ENCODE results near the gene TMPRSS11F. TPM values are rescaled to one million over a fixed set of nuclear protein-coding genes. Genes with fewer than 3 reads are reported as not detected.

TMPRSS11F gene
- total RNA-seq, 2 donors from 2014 or later: not detected

DNA sequence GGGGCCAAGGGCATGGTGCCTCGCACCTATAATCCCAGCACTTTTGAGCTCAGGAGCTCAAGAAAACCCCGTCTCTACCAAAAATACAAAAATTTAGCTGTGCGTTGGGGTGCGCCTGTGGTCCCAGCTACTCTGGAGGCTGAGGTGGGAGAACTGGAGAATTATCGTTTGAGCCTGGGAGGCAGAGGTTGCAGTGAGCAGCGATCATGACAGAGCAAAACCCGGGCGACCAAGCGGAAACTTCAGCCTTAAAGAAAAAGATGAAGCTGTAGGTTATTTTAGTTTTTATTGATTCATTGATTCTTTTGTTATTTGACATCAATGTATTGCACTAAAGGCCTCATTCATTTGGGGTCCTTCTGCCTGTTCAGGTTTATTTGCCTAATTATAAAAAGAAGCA, 5.4 kb downstream of the TMPRSS11F start:
- Mint-ChIP-seq H3K4me3 (no peak overlapping the region), H3K9me3 (no peaks in the 10 kb centered on the region), H3K36me3 (ENCODE audit: low read depth) (no peaks in the 10 kb centered on the region), H3K4me1 (peaks cover 10% of the 10 kb centered on the region), H3K27ac (no peak overlapping the region), H3K27me3 (ENCODE audit: insufficient read depth) (no peaks in the 10 kb centered on the region)
- Histone ChIP-seq H3K4me1 (ENCODE audit: control insufficient read depth, insufficient read depth, low read length) (no peaks in the 10 kb centered on the region), H3K9ac (ENCODE audit: extremely low read depth, low read length, poor library complexity, severe bottlenecking) (no peak overlapping the region), H3K9me3 (ENCODE audit: control insufficient read depth, low read length) (no peaks in the 10 kb centered on the region), H3K27ac (ENCODE audit: low read depth, low read length) (no peak overlapping the region), H3K4me3 (ENCODE audit: low read length) (no peak overlapping the region), H3K36me3 (ENCODE audit: control insufficient read depth, insufficient read depth, low read length) (no peaks in the 10 kb centered on the region), H3K27me3 (ENCODE audit: control insufficient read depth, insufficient read depth, low read length, poor library complexity, severe bottlenecking) (no peaks in the 10 kb centered on the region)
- DNase-seq: no peak
- 92 to 96% methylated on average over 9 of the region's 9 CpGs for WGBS, 2 experiments (ENCODE audit: insufficient coverage in 1 of 2, insufficient read length in 1 of 2)
- TF ChIP-seq, protein P1, sequence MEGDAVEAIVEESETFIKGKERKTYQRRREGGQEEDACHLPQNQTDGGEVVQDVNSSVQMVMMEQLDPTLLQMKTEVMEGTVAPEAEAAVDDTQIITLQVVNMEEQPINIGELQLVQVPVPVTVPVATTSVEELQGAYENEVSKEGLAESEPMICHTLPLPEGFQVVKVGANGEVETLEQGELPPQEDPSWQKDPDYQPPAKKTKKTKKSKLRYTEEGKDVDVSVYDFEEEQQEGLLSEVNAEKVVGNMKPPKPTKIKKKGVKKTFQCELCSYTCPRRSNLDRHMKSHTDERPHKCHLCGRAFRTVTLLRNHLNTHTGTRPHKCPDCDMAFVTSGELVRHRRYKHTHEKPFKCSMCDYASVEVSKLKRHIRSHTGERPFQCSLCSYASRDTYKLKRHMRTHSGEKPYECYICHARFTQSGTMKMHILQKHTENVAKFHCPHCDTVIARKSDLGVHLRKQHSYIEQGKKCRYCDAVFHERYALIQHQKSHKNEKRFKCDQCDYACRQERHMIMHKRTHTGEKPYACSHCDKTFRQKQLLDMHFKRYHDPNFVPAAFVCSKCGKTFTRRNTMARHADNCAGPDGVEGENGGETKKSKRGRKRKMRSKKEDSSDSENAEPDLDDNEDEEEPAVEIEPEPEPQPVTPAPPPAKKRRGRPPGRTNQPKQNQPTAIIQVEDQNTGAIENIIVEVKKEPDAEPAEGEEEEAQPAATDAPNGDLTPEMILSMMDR (conservative IDR thresholded peaks at IDR 0.05): no peak

DNA sequence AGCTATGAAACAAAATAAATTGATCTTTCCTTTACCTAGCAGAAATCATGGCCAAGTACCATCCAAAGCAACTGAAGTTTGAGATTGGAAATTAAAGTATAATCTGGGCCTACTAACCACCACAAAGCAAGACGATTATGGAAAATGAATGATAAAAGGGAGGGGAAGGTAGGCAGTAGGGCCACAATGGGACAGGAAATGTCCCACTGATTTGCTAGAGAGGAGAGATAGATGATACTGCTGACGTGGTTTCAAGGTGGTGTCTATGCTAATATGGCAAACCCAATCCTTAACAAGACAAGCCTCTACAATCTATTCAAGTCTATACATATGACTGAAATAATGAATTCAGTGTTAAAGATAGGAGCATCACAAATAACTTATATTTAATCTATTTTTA, 6.1 kb downstream of the TMPRSS11F start:
- Histone ChIP-seq H3K4me3 (ENCODE audit: low read length) (no peak overlapping the region), H3K36me3 (ENCODE audit: control insufficient read depth, insufficient read depth, low read length) (no peaks in the 10 kb centered on the region), H3K9me3 (ENCODE audit: control insufficient read depth, low read length) (no peaks in the 10 kb centered on the region), H3K27ac (ENCODE audit: low read depth, low read length) (no peak overlapping the region), H3K27me3 (ENCODE audit: control insufficient read depth, insufficient read depth, low read length, poor library complexity, severe bottlenecking) (no peaks in the 10 kb centered on the region), H3K9ac (ENCODE audit: extremely low read depth, low read length, poor library complexity, severe bottlenecking) (no peak overlapping the region), H3K4me1 (ENCODE audit: control insufficient read depth, insufficient read depth, low read length) (no peaks in the 10 kb centered on the region)
- no peak overlapping the region for H3K27ac Mint-ChIP-seq
- H3K4me3 Mint-ChIP-seq: no peak overlapping the region
- no peaks in the 10 kb centered on the region for H3K27me3 Mint-ChIP-seq (ENCODE audit: insufficient read depth)
- no peaks in the 10 kb centered on the region for H3K36me3 Mint-ChIP-seq (ENCODE audit: low read depth)
- H3K4me1 Mint-ChIP-seq: peaks cover 10% of the 10 kb centered on the region
- TF ChIP-seq, protein P1 (conservative IDR thresholded peaks at IDR 0.05): no peak
- H3K9me3 Mint-ChIP-seq: no peaks in the 10 kb centered on the region
- DNase-seq: no peak
- WGBS, 2 experiments (ENCODE audit: insufficient coverage in 1 of 2, insufficient read length in 1 of 2): 88% methylated on average over 1 of the region's 2 CpGs; no CpG with 5 or more reads in 1 of the 2 experiments

DNA sequence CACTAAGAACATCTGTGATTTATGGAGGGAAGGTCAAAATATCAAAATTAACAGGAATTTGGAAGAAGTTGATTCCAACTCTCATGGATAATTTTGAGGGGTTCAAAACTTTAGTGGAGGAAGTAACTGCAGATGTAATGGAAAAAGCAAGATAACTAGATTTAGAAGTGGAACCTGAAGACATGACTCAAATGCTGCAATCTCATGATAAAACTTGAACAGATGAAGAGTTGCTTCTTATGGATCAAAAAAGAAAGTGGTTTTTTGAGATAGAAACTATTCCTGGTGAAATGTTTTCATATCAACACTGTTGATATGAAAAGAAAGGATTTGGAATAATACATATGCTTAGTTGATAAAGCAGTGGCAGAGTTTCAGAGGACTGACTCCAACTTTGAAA, 9.7 kb downstream of the TMPRSS11F start:
- Mint-ChIP-seq H3K27me3 (ENCODE audit: insufficient read depth) (no peaks in the 10 kb centered on the region), H3K9me3 (peaks cover 5% of the 10 kb centered on the region), H3K4me3 (no peak overlapping the region), H3K4me1 (peaks cover 7% of the 10 kb centered on the region), H3K36me3 (ENCODE audit: low read depth) (no peaks in the 10 kb centered on the region), H3K27ac (no peak overlapping the region)
- Histone ChIP-seq H3K4me3 (ENCODE audit: low read length) (no peak overlapping the region), H3K27me3 (ENCODE audit: control insufficient read depth, insufficient read depth, low read length, poor library complexity, severe bottlenecking) (no peaks in the 10 kb centered on the region), H3K9me3 (ENCODE audit: control insufficient read depth, low read length) (peaks cover 6% of the 10 kb centered on the region), H3K27ac (ENCODE audit: low read depth, low read length) (no peak overlapping the region), H3K36me3 (ENCODE audit: control insufficient read depth, insufficient read depth, low read length) (no peaks in the 10 kb centered on the region), H3K9ac (ENCODE audit: extremely low read depth, low read length, poor library complexity, severe bottlenecking) (no peak overlapping the region), H3K4me1 (ENCODE audit: control insufficient read depth, insufficient read depth, low read length) (no peaks in the 10 kb centered on the region)
- DNase-seq: no peak
- TF ChIP-seq, protein P1 (conservative IDR thresholded peaks at IDR 0.05): no peak
